ENCODE data around the gene TBKBP1.

The TBKBP1 gene

DNA sequence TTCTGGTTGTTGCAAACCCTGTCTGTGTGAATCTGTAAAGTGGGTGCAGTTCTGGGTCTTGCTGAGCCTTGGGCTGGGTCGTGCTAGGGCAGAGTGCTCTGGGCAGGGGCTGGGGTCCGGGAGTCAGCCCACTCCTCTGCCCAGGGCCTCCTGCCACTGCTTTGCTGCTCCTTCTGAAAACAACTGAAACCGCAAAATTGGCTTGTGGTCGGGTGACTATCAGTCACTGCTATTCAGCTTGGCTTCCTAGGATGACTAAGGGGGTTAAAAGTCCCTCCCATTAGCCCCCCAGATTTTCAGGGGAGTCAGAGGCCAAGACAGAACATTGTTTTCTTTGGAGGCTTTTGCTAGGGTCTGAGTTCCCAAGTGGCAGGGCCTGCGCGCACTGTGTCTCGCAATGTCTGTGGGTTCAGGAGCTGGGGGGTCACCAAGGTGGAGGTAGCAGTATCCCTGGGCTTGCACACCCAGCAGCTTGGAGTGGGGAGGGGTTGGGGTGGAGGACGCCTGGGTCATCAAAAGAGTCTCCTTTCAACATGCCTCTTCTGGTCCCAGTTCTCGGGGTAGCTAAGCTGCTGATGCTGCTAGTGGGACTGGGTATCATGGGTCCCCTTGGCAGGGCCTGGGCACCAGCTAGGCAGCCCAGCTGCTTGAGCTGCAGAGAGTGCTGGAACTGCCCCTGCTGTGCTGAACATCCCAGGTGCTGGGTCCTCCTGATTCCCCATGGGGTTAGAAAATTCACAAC, 25.6 kb downstream of the TBKBP1 start:
- peaks cover 2% of the 10 kb centered on the region for H3K4me1 ChIP-seq (ENCODE audit: control insufficient read depth, insufficient read depth, low read length)
- H3K9me3 ChIP-seq (ENCODE audit: control insufficient read depth, insufficient read depth, low read depth, low read length), result no peaks in the 10 kb centered on the region
- H3K27ac ChIP-seq (ENCODE audit: extremely low read depth, low read depth, low read length), result no peak overlapping the region
- H3K4me3 ChIP-seq (ENCODE audit: low read depth, low read length), result no peak overlapping the region
- ChIA-PET POLR2A (interaction anchor here (1.4 kb wide), 1 partner anchor 23 kb away, joined by 3 read pairs; no protein-coding TSS in a partner anchor), CTCF (interaction anchor here (0.7 to 2.7 kb wide), 5 partner anchors 13 to 218 kb away, joined by 4 to 25 read pairs (median 4); partner anchors contain the start of gene TBX21)
- TF ChIP-seq, protein P1, sequence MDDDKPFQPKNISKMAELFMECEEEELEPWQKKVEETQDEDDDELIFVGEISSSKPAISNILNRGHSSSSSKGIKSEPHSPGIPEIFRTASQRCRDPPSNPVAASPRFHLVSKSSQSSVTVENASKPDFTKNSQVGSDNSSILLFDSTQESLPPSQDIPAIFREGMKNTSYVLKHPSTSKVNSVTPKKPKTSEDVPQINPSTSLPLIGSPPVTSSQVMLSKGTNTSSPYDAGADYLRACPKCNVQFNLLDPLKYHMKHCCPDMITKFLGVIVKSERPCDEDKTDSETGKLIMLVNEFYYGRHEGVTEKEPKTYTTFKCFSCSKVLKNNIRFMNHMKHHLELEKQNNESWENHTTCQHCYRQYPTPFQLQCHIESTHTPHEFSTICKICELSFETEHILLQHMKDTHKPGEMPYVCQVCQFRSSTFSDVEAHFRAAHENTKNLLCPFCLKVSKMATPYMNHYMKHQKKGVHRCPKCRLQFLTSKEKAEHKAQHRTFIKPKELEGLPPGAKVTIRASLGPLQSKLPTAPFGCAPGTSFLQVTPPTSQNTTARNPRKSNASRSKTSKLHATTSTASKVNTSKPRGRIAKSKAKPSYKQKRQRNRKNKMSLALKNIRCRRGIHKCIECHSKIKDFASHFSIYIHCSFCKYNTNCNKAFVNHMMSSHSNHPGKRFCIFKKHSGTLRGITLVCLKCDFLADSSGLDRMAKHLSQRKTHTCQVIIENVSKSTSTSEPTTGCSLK (tag by site-specific recombination; IDR thresholded peaks at IDR 0.05), result no peak
- TF ChIP-seq ZNF366 (tag by site-specific recombination; conservative IDR thresholded peaks at IDR 0.05) (peak; percentile 5; the same call in 1 of the 2 replicates), ZNF792 (tag by site-specific recombination; IDR thresholded peaks at IDR 0.05) (no peak), OSR2 (tag by site-specific recombination; IDR thresholded peaks at IDR 0.05) (peak; percentile 60), ZNF830 (tag by site-specific recombination; IDR thresholded peaks at IDR 0.05; ENCODE audit: low read depth) (no peak), ZNF302 (tag by site-specific recombination; IDR thresholded peaks at IDR 0.05; ENCODE audit: low read depth) (no peak), GLIS2 (tag by site-specific recombination; IDR thresholded peaks at IDR 0.05) (0 out of 2 replicates have a peak, but pooled peaks have one; percentile 13), SETDB1 (IDR thresholded peaks at IDR 0.05; ENCODE audit: insufficient read length, low read length) (no peak), ZNF37A (tag by site-specific recombination; IDR thresholded peaks at IDR 0.05) (no peak), ZNF561 (tag by site-specific recombination; IDR thresholded peaks at IDR 0.05; ENCODE audit: borderline replicate concordance) (no peak), ZNF660 (tag by site-specific recombination; IDR thresholded peaks at IDR 0.05) (no peak), ZNF530 (tag by site-specific recombination; IDR thresholded peaks at IDR 0.05; ENCODE audit: low read depth) (no peak)
- TF ChIP-seq, protein P2, sequence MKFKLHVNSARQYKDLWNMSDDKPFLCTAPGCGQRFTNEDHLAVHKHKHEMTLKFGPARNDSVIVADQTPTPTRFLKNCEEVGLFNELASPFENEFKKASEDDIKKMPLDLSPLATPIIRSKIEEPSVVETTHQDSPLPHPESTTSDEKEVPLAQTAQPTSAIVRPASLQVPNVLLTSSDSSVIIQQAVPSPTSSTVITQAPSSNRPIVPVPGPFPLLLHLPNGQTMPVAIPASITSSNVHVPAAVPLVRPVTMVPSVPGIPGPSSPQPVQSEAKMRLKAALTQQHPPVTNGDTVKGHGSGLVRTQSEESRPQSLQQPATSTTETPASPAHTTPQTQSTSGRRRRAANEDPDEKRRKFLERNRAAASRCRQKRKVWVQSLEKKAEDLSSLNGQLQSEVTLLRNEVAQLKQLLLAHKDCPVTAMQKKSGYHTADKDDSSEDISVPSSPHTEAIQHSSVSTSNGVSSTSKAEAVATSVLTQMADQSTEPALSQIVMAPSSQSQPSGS (tag by site-specific recombination; IDR thresholded peaks at IDR 0.05; ENCODE audit: low read depth), result no peak
- TF ChIP-seq, protein P3, sequence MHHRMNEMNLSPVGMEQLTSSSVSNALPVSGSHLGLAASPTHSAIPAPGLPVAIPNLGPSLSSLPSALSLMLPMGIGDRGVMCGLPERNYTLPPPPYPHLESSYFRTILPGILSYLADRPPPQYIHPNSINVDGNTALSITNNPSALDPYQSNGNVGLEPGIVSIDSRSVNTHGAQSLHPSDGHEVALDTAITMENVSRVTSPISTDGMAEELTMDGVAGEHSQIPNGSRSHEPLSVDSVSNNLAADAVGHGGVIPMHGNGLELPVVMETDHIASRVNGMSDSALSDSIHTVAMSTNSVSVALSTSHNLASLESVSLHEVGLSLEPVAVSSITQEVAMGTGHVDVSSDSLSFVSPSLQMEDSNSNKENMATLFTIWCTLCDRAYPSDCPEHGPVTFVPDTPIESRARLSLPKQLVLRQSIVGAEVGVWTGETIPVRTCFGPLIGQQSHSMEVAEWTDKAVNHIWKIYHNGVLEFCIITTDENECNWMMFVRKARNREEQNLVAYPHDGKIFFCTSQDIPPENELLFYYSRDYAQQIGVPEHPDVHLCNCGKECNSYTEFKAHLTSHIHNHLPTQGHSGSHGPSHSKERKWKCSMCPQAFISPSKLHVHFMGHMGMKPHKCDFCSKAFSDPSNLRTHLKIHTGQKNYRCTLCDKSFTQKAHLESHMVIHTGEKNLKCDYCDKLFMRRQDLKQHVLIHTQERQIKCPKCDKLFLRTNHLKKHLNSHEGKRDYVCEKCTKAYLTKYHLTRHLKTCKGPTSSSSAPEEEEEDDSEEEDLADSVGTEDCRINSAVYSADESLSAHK (tag by site-specific recombination; IDR thresholded peaks at IDR 0.05), result peak; percentile 52; the same call in 1 of the 2 replicates
- no peaks in the 10 kb centered on the region for H3K36me3 ChIP-seq (ENCODE audit: control insufficient read depth in 2 of 2, insufficient read depth in 1 of 2, low read length in 2 of 2)

DNA sequence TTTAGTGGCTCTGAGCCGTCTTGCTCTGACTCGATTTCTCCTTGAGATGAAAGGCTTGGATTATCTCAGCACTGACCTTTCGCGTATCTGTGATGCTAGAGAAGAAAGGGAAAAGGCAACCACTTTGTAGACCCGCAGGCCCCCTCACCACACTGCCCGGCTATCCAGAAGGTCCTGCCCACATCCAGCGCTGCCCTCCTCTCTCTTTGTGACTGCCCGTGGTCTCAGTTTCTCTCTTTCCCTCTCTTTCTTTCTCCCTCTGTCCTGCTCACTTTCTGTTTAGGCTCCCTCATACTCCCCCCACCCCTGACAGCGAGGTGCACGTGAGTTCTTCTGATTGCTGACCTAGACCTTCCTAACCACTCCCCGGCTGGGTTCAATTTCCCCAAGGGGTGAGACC, 26.2 kb downstream of the TBKBP1 start:
- ChIA-PET CTCF (interaction anchor here (2.7 kb wide), 1 partner anchor 23 kb away, joined by 25 read pairs; no protein-coding TSS in a partner anchor), POLR2A (interaction anchor here (1.4 kb wide), 1 partner anchor 23 kb away, joined by 3 read pairs; no protein-coding TSS in a partner anchor)
- Histone ChIP-seq H3K4me1 (ENCODE audit: control insufficient read depth, insufficient read depth, low read length) (peaks cover 2% of the 10 kb centered on the region), H3K4me3 (ENCODE audit: low read depth, low read length) (no peak overlapping the region), H3K27ac (ENCODE audit: extremely low read depth, low read depth, low read length) (no peak overlapping the region), H3K9me3 (ENCODE audit: control insufficient read depth, insufficient read depth, low read depth, low read length) (no peaks in the 10 kb centered on the region), H3K36me3 (ENCODE audit: control insufficient read depth in 2 of 2, insufficient read depth in 1 of 2, low read length in 2 of 2) (no peaks in the 10 kb centered on the region)
- TF ChIP-seq PRDM1 (tag by site-specific recombination; IDR thresholded peaks at IDR 0.05) (peak; percentile 71; the same call in 1 of the 2 replicates), ZNF37A (tag by site-specific recombination; IDR thresholded peaks at IDR 0.05) (no peak), KLF10 (tag by site-specific recombination; IDR thresholded peaks at IDR 0.05) (no peak)
